ENCODE results near the gene PLXDC1. TPM values are rescaled to one million over a fixed set of nuclear protein-coding genes. Genes with fewer than 3 reads are reported as not detected.

Gene PLXDC1
- total RNA-seq = 0.49 and 0.54 TPM in 2 replicates

GRCh38 chr17:39151150-39151942 lies at the start of gene PLXDC1:
Gene PLXDC1, minus strand, starts transcription at chr17:39151637. Its CDS starts 200 bp downstream, at chr17:39151437.

GRCh38 chr17:39200070-39200879 lies 48.8 kb upstream of the PLXDC1 start, which contains the start of gene RPL19:
Gene RPL19, plus strand, starts transcription at chr17:39200283. Its CDS starts 62 bp downstream, at chr17:39200345.

GRCh38 chr17:39197380-39198185 lies 46.1 kb upstream of the PLXDC1 start, which contains the start of gene CACNB1:
Gene CACNB1, minus strand, starts transcription at chr17:39197669. Its CDS starts 174 bp downstream, at chr17:39197495.

DNA sequence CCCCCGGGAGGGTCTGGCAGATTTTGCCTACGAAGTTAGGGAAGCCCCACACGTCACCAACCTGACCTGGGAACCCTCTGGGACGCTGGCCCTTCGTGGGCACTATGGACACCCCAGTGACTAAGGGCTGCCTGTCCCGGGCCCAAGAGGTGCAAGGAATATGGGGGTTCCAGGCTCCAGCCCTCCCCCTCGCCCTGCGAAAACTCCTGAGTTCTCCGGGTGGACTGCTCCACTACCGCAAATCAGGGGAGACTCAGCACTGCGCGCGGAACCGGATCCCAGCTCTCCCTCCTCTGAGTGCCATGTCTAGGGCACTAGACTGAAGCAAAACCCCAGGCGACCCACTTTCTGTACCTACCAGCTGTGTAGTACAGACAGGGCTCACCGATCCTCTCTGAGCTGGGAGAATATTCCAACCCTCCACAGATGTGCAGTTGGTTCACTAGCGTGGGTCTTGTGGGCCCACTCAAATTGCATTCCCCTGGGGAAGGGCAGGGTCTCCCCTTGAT lies 14.5 kb upstream of the PLXDC1 start, which contains the start of gene ARL5C:
ARL5C (minus strand) TSS at position 321 of the 509 bp plus-strand sequence. CDS start 401 bp downstream, outside the sequence.

Other genes starting within 250 kb of the PLXDC1 start
- not detected in 2 replicates for gene FBXO47, start 184.2 kb downstream of the PLXDC1 start, total RNA-seq
- not detected in 2 replicates for gene ARL5C, start 14.5 kb upstream of the PLXDC1 start, total RNA-seq
- gene CACNB1, start 46.0 kb upstream of the PLXDC1 start, total RNA-seq = 3.4 and 7.9 TPM in 2 replicates
- gene RPL19, start 48.6 kb upstream of the PLXDC1 start, total RNA-seq = 2,187 and 2,630 TPM in 2 replicates
- under 0.01 and 0.18 TPM in 2 replicates for gene STAC2, start 74.3 kb upstream of the PLXDC1 start, total RNA-seq
- 5.4 and 9.1 TPM in 2 replicates for gene FBXL20, start 250.0 kb upstream of the PLXDC1 start, total RNA-seq